Dermis microvascular lymphatic vessel endothelial cell (primary cell): ENCODE results near the gene MTUS2. TPM values are rescaled to one million over a fixed set of nuclear protein-coding genes. Genes with fewer than 3 reads are reported as not detected.
"Not testable (repeated sequence)": the region's sequence is repeated elsewhere in the genome, so short reads cannot be mapped to it uniquely, and the experiment has no call there.

Experiments used
- DNase-seq, 2 donors: peaks; one replicate each; pipeline versions ENCODE4 v3.0.0 to v3.0.0-alpha.2; 2010; ENCODE audit warnings: low read depth in 2 of 2
- total RNA-seq: library from RNA; depleted of rRNA; stranded (reverse); fragments of >200 nt; gene quantifications from 2 replicates; pipeline ENCODE4 v1.2.1, GENCODE V29; 2014

MTUS2 gene
- total RNA-seq, 1 donor from 2014 or later: not detected

DNA sequence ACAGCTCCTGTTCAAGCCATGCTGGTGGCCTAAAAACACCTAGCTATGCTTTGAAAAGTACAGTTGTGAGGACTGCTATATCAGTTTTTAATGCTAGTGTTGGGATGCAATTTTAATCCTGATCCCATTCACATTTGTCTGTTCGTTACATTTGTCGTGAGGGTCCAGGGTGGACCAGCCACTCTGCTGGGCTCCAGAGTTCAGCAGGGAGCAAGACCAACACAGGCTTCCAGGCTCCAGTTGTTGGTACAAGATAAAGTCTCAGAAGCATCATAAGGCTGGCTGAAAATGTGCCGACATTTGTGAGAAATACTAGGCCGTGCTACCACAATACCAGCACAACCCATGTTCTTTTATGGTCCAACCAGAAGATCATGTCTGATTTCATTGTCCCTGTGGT, 564.7 kb downstream of the MTUS2 start:
- no peak for DNase-seq

DNA sequence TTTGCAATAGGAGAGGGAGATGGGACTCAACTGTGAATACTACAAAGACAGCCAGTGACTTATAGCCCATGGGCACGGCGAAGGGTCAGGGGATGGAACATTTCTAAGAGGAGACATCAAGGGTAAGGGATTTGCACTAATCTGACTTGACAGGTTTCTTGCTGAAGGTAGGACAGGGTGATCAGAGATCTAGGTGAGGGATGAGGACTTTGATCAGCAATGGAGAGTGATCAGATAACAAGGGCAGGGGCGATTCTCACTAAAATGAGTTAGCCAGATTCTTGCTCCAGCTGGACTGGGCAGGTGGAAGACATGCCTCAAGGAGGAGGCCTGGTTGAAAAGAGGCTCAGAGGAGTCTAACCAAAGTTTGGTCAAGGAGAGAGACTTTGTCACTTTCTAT, 566.1 kb downstream of the MTUS2 start:
- no peak for DNase-seq

DNA sequence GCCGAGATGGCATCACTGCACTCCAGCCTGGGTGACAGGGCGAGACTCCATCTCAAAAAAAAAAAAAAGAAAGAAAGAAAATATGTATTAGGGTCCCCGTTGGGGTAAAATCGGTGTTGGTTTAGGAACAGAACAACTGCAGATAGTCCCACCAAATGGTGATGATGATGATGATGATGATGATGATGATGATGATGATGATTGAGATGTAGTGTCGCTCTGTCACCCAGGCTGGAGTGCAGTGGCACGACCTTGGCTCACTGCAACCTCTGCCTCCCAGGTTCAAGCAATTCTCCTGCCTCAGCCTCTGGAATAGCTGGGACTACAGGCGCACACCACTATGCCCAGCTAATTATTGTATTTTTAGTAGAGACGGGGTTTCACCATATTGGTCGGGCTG, 570.5 kb downstream of the MTUS2 start:
- DNase-seq: not testable (repeated sequence)

DNA sequence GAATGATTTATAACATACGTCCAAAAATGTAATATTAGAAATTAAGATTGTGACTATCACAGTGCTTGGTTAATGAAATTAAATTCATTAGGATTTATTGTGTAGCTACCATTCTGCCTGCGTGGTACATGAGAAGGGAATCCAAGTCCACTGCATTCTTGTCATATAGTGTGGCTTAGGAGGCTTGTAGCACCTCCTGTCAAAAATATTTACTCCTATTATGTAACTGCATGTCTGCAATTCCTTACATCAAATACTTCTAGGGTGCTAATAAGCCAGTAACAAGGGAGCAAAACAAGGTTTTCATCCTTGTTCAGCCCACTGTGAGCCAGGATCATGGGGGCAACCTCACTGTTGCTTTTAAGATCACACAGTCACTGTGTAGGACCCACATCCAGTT, 576.3 kb downstream of the MTUS2 start:
- DNase-seq: no peak

DNA sequence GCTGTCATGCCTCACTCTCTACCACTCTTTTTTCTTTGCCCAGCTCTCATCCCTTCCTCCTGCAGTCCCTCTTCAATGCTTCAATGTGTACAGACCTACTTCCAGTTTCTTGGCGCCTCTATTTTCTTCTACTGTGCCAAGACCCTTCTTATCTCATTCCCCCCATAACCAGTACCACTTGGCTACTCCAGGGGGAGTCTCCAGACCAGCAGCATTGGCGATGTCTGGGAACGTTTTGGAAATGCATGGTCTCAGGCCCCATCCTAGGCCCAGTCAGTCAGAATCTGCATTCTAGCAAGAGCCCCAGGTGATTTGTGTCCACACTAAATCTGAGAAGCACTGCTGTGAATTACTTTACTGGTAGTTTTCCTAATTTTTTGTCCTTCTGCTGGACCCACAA, 577.1 kb downstream of the MTUS2 start:
- no peak for DNase-seq

DNA sequence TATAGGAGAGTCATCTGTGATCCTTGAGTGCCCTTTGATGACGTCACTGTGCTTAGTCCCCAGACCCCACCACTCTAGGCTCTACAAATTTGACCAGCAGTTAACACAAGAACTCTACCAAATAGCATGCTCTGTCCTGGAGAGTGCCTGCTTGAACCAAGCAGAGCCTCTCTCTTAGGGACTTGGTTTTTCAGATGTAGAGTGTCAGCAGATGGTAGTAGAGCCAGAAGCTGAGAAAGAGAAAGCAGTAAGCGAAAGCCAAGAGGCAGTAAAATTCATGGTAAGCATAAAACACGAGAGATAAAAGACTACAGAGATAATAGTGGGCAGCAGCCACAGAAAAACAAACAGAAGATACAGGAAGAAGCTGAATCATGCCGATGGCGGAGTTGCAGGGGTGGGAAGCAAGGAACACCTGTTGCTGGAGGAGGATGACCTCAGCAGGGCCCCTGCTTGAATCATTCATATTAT, 582.1 kb downstream of the MTUS2 start:
- DNase-seq: no peak

DNA sequence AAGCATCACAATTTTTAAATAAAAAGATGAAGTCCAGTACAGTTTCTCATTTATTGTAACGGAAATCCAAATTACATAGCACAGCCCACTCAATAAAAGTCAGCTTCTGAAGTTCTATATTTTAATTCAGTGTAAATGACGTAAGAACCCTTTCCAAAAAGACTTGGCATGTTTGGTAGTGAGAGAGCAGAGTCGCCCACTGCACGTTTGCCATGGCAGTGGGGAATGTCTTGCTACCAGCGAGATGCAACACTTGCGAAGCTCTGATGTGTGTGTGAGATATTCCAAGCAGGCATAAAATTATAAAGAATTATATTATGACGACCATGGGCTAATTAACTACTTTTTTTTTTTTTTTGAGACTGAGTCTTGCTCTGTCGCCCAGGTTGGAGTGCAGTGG, 585.3 kb downstream of the MTUS2 start:
- no peak for DNase-seq

DNA sequence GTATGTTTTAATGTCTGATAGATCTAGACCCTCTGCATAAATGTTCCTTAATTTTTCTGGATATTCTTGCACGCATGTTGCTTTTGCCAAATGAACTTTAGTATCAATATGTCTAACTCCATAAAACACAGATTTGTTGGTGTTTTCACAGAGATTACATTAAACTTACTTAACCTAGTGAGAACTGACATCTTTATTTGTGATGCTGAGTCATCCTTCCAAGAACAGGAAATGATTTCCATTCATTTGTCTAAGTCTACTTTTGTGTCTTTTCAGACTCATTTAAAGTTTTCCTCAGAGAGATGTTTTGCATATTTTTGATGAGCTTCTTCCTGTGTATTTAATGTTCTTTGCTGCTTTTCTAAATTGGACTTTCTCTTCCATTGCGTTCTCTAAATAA, 591.3 kb downstream of the MTUS2 start:
- DNase-seq: no peak

DNA sequence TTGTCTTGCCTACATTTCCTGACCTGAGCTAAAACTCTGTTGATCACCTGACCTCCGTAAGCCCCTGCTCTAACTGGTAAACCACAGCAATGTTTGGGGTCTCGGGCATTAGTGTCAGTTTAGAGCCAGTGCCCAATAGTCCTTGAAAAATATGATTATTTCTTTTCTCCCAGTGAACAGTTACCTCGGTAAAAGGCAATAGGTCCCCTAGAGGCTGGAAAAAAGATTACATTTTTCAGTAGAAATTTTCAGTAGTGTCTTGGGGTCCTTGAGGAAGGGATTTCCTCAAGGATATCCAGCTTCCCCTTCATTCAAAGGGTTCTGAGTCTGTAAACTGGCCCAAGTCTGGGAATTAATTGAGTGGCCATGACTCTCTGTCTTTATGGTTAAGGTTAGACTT, 597.9 kb downstream of the MTUS2 start:
- DNase-seq: no peak

DNA sequence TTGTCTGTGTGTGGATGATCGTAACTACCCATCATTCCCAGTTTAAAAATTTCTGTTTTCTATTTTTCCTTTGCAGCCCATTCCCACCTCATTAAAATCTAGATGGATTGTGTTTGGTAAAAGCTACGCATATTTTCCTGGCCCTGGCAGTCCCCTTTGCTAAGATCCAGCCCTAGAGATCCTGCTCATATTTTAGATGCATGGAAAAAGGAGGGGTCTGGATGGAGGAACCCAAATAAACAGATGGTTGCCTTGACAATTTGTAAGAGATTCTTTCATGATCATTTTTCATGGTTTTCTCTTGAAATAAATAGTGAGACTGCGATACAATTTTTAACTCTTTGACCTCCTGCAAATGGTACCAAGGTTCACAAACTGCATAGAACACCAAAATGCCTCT, 601.0 kb downstream of the MTUS2 start:
- no peak for DNase-seq

DNA sequence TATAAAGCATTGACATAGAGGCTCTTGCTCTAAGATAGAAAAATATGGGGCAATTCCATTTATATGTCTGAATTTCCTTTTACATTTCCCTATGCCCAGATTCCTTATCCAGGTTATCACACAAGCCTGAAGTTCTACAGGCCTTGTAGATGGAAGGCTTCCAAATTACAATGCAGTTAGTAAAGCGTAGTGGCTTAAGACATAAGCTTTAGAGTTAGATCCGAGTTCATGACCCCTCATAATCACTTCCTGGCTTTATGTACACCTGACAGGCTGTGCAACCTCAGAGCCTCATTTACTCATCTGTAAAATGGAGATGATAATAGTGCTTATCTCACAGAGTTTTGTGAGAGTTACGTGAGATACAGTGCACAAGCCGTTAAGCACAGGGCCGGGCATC, 601.9 kb downstream of the MTUS2 start:
- no peak for DNase-seq

DNA sequence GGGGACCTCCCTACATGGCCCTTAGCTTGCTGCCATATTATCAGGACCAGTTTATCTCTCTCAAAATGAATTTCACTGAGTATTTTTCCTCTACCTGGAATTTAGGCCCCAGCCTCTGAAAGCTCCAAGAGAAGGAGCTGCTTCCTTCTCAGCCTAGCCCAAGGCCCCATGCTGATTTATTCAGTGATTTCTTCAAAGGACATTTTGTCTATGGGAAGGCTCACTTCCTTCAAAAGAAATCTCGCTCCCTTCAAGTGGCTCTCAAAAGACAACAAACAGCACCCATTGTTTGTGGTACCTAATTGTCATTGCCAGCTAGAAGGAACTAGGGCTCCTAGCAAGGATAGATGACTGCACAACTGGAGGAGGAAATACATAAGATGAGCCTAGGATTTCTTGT, 602.9 kb downstream of the MTUS2 start:
- DNase-seq: no peak

DNA sequence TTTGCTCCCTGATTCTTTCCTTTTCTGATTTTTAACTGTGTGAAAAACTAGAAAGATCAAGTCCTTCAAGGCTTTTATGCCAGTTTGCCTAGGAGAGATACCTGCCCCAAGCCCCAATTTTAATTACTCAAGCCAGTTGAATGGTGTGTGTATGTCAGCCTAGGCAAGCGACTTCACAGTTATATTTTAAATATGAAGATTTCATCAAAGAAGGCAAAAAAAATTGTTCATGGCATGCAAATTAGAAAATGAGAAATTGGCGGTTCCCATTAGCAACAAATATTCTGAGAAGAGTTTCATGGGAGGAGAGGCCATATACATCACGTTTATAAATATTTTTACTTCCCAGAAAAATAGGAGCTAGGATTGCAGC, 607.8 kb downstream of the MTUS2 start:
- no peak for DNase-seq

DNA sequence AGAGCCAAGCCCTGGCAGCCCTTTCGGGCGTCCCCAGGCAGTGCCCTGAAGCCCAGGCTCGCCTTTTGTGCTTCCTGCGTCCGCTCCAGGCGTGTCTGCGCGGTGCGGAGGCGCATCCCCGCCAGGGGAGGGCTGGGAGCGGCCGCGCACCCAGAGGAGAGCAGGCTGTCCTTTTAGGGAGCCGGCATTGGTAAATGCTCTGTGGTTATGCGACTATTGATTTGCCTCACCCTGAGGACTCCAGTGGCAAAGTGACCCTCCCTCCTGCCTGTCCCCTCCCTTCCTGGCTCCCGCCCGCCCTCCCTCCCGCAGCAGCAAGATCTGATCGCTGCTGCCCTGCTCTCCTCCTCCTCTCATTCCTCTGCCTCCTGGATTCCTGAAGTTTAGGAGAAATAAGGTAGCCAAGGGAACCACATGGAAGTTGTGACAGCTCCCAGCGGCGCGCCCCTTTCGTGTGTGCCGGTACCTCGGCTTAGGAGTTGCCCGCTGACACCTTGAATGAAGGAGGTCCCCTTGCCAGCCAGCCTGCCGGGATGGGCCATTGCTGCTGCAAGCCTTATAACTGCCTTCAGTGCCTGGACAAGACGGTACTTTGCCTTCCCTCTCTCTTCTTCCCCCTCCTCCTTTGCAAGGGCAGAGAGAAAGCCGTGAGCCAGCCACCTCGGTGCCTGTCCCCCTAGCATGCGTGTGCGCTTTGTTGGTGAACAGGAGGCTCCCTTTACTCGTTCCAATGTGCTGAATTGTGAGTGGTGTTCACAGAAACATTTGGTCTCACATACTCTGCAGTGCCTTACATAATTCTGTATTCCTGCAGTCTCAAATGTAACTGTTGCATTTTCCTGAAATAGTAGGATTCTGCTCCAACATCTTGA, 608.4 kb downstream of the MTUS2 start:
- DNase-seq: no peak

DNA sequence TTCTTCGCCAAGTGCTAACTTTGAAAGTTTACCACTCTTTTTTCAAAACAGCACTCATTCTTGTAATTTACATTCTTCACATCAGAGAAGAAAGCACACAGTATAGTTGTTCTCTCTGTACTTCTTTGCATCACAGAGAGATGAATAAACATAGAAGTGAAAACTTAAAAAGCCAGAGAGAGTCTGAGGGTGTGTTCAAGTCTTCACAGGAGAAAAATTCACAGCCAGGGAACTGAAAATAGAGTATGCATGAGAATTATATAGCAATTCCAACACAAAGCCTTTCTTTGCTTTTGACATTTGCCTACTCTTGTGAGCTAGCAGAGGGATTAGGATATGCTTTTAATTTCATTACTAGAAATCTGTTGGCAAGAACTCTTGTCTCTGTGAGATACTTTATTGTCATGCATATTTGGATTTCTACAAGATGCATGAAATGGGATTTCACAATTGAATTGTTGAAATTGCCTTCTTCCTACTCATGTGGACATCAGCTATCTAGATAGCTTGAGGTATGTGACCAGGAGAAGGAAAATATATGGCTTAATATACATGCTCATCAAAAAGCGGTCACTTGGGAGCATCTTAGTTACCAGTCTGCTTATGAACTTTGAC, 609.3 kb downstream of the MTUS2 start:
- no peak for DNase-seq

DNA sequence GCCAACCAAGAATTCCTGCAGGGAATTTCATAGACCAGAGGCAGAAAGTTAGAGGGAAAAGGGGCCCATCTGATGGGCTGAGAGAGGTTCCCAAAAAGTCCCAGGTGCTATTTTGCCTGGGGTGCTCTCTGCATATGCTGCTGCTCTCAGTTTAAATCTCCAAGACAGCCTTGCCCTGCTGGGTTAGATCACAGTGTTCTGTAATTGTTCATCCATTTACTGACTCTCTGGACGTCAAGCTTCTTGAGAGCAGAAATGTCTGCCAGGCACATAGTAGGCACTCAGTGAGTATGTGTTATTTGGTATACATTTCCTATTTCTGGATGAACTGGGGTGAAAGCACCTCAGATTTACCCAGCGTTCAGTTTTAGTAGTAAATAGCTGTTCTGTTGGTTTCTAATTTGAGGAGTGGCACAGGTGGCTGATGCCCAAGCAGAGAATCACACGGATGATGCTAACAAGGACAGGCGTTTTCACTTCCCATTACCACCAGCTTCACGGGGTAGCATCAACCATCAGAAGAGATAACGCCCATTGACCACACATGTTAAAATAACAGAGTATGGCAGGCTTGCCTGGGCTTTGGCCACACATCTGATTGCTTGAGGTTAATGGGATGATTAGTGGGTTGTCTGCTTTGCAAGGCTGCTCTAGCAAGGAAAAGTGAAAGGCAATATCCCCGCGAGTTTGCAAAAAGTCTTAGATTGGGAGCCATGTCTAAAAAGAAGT, 614.2 kb downstream of the MTUS2 start:
- DNase-seq: no peak

DNA sequence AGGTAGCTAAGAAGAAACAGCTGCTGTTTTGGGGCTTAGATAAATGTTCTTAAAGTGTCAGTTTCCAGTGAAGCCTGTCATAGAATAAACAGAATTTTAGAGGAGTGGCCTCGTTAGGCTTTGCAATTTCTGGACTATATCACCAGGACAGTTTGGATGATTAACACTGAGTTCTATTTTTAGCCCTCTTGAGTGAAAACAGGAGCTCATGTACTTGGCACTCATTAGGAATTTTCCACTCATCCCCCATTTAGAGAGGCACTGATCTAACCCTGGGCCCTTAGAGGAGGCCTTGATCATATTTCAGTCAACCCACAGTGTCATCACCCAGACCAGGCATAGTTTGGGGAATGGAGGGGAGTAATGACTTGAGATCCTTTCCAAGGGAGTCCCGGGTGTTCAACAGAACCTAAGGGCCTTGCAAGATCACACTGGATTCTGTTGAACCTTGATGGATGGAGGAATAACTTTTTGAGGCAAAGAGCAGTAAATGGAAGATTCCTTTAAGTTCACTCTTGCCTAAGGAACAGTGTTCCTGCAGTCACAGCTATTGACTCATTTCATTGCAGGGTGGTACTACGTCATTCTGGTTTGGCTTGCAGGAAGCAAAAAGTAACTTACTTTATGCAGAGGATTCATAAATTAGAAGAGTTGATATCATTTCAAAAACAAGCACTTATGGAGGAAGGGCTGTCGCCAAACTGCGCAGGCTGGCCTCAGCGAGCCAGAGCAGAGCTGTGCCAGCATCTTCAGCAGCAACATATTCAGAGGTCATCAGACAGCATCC, 615.2 kb downstream of the MTUS2 start:
- DNase-seq: no peak

DNA sequence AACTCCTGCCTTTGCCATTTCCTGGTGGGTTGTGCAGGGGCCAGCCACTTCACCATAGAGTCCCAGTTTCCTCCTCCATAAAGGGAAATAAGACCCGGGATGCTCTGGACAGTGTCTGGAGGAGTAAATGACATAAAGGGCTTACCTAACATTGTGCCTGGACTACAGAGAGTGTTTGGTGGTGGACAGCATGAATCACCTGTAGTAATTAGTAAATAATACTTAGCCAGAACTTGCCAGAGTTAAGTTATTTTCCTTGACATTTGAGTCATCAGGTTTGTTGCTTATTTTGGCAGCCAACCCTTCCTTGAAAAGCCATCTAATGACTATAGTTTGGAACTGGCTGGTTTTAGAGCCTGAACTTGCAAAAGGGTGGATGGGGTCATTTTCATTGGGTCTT, 616.2 kb downstream of the MTUS2 start:
- DNase-seq: peak in 1 of 2 donors; percentile 44

DNA sequence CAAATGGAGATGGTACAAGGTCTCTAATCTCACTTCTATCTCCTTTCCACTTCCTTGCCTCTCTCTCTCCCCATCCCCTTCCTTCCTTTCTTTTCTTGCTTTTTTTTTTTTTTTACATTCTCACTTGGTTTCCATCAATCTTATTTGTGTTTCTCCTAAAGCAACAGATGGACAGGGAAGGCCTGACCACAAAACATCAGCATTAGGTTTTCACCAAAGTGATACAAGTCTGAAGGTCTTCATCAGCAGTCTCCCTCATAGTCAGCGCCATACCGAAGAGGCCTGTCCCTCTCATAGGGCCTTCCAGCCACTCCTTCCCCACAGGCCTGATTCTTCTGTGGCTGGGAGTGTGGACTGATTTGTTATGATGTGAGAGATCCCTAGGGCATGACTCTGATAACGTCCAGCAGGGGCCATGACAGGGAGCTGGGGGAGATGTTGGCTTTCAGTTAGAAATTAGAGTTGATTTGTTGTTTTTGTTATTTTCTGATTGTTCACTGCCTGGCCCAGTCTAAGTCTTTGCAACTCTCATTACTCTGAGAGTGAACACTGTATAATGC, 616.7 kb downstream of the MTUS2 start:
- no peak for DNase-seq

DNA sequence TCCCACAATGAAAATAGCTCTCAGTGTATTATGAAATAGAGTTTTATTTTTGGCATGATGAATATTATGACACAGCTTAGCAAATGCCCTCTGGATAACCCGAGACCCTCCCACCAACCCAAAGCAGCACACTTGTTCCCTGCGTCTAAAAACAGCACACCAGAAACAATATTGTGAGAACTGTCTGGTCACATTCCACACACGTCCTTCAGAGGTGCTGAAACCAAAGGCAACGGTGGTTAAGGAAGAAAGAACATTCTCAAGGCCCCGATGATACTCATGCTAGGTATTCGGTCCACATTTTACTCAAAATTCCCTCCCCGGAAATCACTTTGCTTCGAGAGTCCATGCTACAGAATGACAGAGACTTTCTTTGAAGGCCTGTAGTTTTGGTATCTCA, 618.6 kb downstream of the MTUS2 start:
- DNase-seq: no peak

DNA sequence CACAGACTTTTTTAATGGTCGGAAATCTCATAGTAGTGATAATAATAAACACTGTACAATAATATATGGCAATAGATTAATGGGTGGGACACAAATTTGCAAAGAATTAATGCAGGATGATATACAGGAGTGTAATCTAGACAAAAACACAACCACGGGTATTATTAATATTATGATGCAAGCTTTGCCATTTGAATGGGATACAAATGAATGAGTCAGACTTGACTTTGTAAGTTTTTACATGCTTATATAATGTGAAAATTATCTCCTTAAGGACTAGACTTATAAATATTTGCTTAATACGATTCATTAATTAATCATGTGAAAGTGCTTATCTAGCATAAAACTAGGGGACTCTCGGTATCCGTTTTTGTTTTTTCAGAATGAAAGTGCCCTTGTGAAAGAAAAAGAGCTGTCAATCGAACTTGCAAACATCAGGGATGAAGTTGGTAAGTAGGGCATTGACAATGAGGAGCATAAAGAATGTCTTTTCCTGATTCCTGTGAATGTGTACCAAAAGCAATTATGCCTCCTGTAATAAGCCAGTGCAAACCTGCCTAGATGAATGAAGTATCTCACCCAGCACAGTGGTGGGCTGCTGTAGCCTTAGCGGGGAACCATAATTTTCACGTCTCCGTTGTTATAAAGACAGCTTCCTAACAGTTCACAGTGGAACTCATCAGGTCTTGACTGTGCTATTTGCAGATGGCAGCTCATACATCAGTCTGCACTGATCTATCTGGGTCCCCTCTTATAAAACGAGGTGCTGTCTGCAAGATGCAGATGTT, 619.7 kb downstream of the MTUS2 start:
- DNase-seq: no peak
